A549 (cell line): ENCODE measurements around the gene VSIG2.

Source experiments
- CEBPB ChIP-seq, 2 experiments: fragments of >200 bp in 1 of 2; sonication (Bioruptor Twin) in 1 of 2; formaldehyde crosslinking in 1 of 2; IDR thresholded peaks; 2 replicates each; pipeline ENCODE4 v1.6.1; 2012 to 2016
- EP300 ChIP-seq, 2 experiments: fragments of >200 bp; sonication (Bioruptor Twin); formaldehyde crosslinking; IDR thresholded peaks; 2 replicates in 1 of 2; 3 replicates in 1 of 2; pipeline ENCODE4 v1.6.1; 2016 to 2017
- ESRRA ChIP-seq: fragments of 150-350 bp; IDR thresholded peaks from 2 replicates; pipeline ENCODE4 v1.6.1; 2014; ENCODE audit warnings: mild to moderate bottlenecking, low read length, borderline replicate concordance
- POLR2A ChIP-seq: IDR thresholded peaks from 2 replicates; pipeline ENCODE4 v1.6.1; 2012; ENCODE audit warnings: mild to moderate bottlenecking, low read length
- RAD21 ChIP-seq, 2 experiments: fragments of >200 bp in 1 of 2; sonication (Bioruptor Twin) in 1 of 2; formaldehyde crosslinking in 1 of 2; IDR thresholded peaks in 1 of 2; conservative IDR thresholded peaks in 1 of 2; 2 replicates in 1 of 2; 3 replicates in 1 of 2; pipeline ENCODE4 v1.6.1; 2012 to 2018; ENCODE audit warnings: inconsistent platforms in 1 of 2
- RCOR1 ChIP-seq: fragments of 150-350 bp; IDR thresholded peaks from 2 replicates; pipeline ENCODE4 v1.6.1; 2014; ENCODE audit warnings: antibody characterized with exemption, low read length, low read depth
- RFX5 ChIP-seq: fragments of 450-650 bp; IDR thresholded peaks from 2 replicates; pipeline ENCODE4 v1.7.1; 2014; ENCODE audit warnings: antibody characterized with exemption, mild to moderate bottlenecking, moderate library complexity
- SMC3 ChIP-seq: fragments of >200 bp; sonication (Bioruptor Twin); formaldehyde crosslinking; IDR thresholded peaks from 3 replicates; pipeline ENCODE4 v1.6.1; 2018; ENCODE audit warnings: inconsistent platforms
- ZFP36 ChIP-seq: fragments of 450-650 bp; IDR thresholded peaks from 2 replicates; pipeline ENCODE4 v1.6.1; 2014; ENCODE audit warnings: borderline replicate concordance; ENCODE audit not compliant: partially characterized antibody
- TF ChIP-seq, protein P1 (sequence below): fragments of >200 bp; sonication (Bioruptor Twin); formaldehyde crosslinking; IDR thresholded peaks from 3 replicates; pipeline ENCODE4 v1.5.1; 2016
- TF ChIP-seq, protein P2 (sequence below): IDR thresholded peaks from 2 replicates; pipeline ENCODE4 v1.6.1; 2012
- TF ChIP-seq, protein P3 (sequence below): fragments of 150-350 bp; IDR thresholded peaks from 2 replicates; pipeline ENCODE4 v1.6.1; 2014; ENCODE audit warnings: low read depth, mild to moderate bottlenecking, low read length

DNA sequence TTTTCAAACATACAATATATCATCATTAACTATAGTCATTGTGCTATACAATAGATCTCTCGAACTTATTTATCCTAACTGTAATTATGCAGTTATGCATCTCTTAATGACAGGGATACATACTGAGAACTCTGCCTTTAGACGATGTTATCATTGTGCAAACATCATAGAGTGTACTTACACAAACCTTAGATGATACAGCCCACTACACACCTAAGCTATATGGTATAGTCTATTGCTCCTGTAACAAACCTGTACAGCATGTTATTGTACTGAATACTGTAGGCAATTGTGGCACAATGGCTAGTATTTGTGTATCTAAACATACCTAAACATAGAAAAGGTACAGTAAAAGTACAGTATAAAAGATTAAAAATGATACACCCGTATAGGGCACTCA is 39.7 kb downstream of the VSIG2 start:
- TF ChIP-seq POLR2A, result no peak
- TF ChIP-seq, protein P1, sequence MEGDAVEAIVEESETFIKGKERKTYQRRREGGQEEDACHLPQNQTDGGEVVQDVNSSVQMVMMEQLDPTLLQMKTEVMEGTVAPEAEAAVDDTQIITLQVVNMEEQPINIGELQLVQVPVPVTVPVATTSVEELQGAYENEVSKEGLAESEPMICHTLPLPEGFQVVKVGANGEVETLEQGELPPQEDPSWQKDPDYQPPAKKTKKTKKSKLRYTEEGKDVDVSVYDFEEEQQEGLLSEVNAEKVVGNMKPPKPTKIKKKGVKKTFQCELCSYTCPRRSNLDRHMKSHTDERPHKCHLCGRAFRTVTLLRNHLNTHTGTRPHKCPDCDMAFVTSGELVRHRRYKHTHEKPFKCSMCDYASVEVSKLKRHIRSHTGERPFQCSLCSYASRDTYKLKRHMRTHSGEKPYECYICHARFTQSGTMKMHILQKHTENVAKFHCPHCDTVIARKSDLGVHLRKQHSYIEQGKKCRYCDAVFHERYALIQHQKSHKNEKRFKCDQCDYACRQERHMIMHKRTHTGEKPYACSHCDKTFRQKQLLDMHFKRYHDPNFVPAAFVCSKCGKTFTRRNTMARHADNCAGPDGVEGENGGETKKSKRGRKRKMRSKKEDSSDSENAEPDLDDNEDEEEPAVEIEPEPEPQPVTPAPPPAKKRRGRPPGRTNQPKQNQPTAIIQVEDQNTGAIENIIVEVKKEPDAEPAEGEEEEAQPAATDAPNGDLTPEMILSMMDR, result no peak
- TF ChIP-seq ZFP36, result no peak
- TF ChIP-seq, protein P2, sequence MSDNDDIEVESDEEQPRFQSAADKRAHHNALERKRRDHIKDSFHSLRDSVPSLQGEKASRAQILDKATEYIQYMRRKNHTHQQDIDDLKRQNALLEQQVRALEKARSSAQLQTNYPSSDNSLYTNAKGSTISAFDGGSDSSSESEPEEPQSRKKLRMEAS, result no peak
- TF ChIP-seq, protein P3, sequence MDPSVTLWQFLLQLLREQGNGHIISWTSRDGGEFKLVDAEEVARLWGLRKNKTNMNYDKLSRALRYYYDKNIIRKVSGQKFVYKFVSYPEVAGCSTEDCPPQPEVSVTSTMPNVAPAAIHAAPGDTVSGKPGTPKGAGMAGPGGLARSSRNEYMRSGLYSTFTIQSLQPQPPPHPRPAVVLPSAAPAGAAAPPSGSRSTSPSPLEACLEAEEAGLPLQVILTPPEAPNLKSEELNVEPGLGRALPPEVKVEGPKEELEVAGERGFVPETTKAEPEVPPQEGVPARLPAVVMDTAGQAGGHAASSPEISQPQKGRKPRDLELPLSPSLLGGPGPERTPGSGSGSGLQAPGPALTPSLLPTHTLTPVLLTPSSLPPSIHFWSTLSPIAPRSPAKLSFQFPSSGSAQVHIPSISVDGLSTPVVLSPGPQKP, result no peak
- no peak for TF ChIP-seq RAD21 (conservative IDR thresholded peaks at IDR 0.05 in 1 of 2, IDR thresholded peaks at IDR 0.05 in 1 of 2)
- TF ChIP-seq EP300 (IDR thresholded peaks at IDR 0.05), result no peak
- no peak for TF ChIP-seq RCOR1
- TF ChIP-seq CEBPB (IDR thresholded peaks at IDR 0.05), result no peak
- TF ChIP-seq ESRRA, result no peak
- TF ChIP-seq RFX5, result no peak
- TF ChIP-seq SMC3, result no peak
